Measurements from ENCODE around the gene HSPG2.

HSPG2 gene

GRCh38 chr1:21843208-21843607, 93.9 kb downstream of the HSPG2 start:
- in situ Hi-C loops (cut with HindIII; ENCODE audit: low pct_ligation_motif_present, low pct_unique_long_range_greater_than_20kb, low sequenced_read_pairs), result no loop called here
- no peak for DNase-seq

GRCh38 chr1:21842606-21843162, 94.4 kb downstream of the HSPG2 start:
- DNase-seq, result no peak
- in situ Hi-C loops (cut with HindIII; ENCODE audit: low pct_ligation_motif_present, low pct_unique_long_range_greater_than_20kb, low sequenced_read_pairs), result no loop called here

- in situ Hi-C loops (cut with HindIII; ENCODE audit: low pct_ligation_motif_present, low pct_unique_long_range_greater_than_20kb, low sequenced_read_pairs), result no loop called here
- DNase-seq, result no peak
Measured at GRCh38 chr1:21841852-21842466, 95.2 kb downstream of the HSPG2 start.

- in situ Hi-C loops (cut with HindIII; ENCODE audit: low pct_ligation_motif_present, low pct_unique_long_range_greater_than_20kb, low sequenced_read_pairs), result no loop called here
- DNase-seq, result no peak
Measured at GRCh38 chr1:21840981-21841380, 96.1 kb downstream of the HSPG2 start.

GRCh38 chr1:21839337-21840037, 97.6 kb downstream of the HSPG2 start:
- in situ Hi-C loops (cut with HindIII; ENCODE audit: low pct_ligation_motif_present, low pct_unique_long_range_greater_than_20kb, low sequenced_read_pairs), result no loop called here
- DNase-seq, result no peak

- in situ Hi-C loops (cut with HindIII; ENCODE audit: low pct_ligation_motif_present, low pct_unique_long_range_greater_than_20kb, low sequenced_read_pairs), result no loop called here
- no peak for DNase-seq
Measured at GRCh38 chr1:21838359-21839157, 98.6 kb downstream of the HSPG2 start.

- in situ Hi-C loops (cut with HindIII; ENCODE audit: low pct_ligation_motif_present, low pct_unique_long_range_greater_than_20kb, low sequenced_read_pairs), result no loop called here
- DNase-seq, result no peak
Measured at GRCh38 chr1:21837476-21837875, 99.6 kb downstream of the HSPG2 start.

GRCh38 chr1:21836729-21837128, 100.4 kb downstream of the HSPG2 start:
- in situ Hi-C loops (cut with HindIII; ENCODE audit: low pct_ligation_motif_present, low pct_unique_long_range_greater_than_20kb, low sequenced_read_pairs), result no loop called here

GRCh38 chr1:21836010-21836409, 101.1 kb downstream of the HSPG2 start:
- no peak for DNase-seq
- in situ Hi-C loops (cut with HindIII; ENCODE audit: low pct_ligation_motif_present, low pct_unique_long_range_greater_than_20kb, low sequenced_read_pairs), result no loop called here

More at GRCh38 chr1:21836729-21837128, 100.4 kb downstream of the HSPG2 start:
- DNase-seq, result no peak

GRCh38 chr1:21834666-21835065, 102.4 kb downstream of the HSPG2 start:
- no peak for DNase-seq
- in situ Hi-C loops (cut with HindIII; ENCODE audit: low pct_ligation_motif_present, low pct_unique_long_range_greater_than_20kb, low sequenced_read_pairs), result no loop called here

GRCh38 chr1:21834094-21834493, 103.0 kb downstream of the HSPG2 start:
- in situ Hi-C loops (cut with HindIII; ENCODE audit: low pct_ligation_motif_present, low pct_unique_long_range_greater_than_20kb, low sequenced_read_pairs), result no loop called here
- no peak for DNase-seq

- in situ Hi-C loops (cut with HindIII; ENCODE audit: low pct_ligation_motif_present, low pct_unique_long_range_greater_than_20kb, low sequenced_read_pairs), result no loop called here
- DNase-seq, result no peak
Measured at GRCh38 chr1:21833392-21833976, 103.6 kb downstream of the HSPG2 start.

- in situ Hi-C loops (cut with HindIII; ENCODE audit: low pct_ligation_motif_present, low pct_unique_long_range_greater_than_20kb, low sequenced_read_pairs), result no loop called here
- no peak for DNase-seq
Measured at GRCh38 chr1:21831454-21831970, 105.6 kb downstream of the HSPG2 start.

GRCh38 chr1:21830792-21831453, 106.2 kb downstream of the HSPG2 start:
- in situ Hi-C loops (cut with HindIII; ENCODE audit: low pct_ligation_motif_present, low pct_unique_long_range_greater_than_20kb, low sequenced_read_pairs), result no loop called here
- DNase-seq, result no peak

GRCh38 chr1:21829294-21829693, 107.8 kb downstream of the HSPG2 start:
- no peak for DNase-seq
- in situ Hi-C loops (cut with HindIII; ENCODE audit: low pct_ligation_motif_present, low pct_unique_long_range_greater_than_20kb, low sequenced_read_pairs), result no loop called here

- no peak for DNase-seq
- in situ Hi-C loops (cut with HindIII; ENCODE audit: low pct_ligation_motif_present, low pct_unique_long_range_greater_than_20kb, low sequenced_read_pairs), result no loop called here
Measured at GRCh38 chr1:21828506-21829210, 108.5 kb downstream of the HSPG2 start.

GRCh38 chr1:21828075-21828474, 109.0 kb downstream of the HSPG2 start:
- in situ Hi-C loops (cut with HindIII; ENCODE audit: low pct_ligation_motif_present, low pct_unique_long_range_greater_than_20kb, low sequenced_read_pairs), result no loop called here
- no peak for DNase-seq
